NCI-H748 (cell line): ENCODE measurements around the gene DNAH5.

Source experiments
- DNase-seq: peaks from one replicate; lab custom pipeline; 2025; ENCODE audit not compliant: unreplicated experiment; lab: John Stamatoyannopoulos, UW

DNAH5 gene

GRCh38 chr5:13945271-13945670, 783 bp upstream of the DNAH5 start:
- no peak for DNase-seq

- peak; percentile 64 for DNase-seq
Measured at GRCh38 chr5:13943676-13944075, 812 bp downstream of the DNAH5 start.

GRCh38 chr5:13941468-13941867, 3.0 kb downstream of the DNAH5 start:
- DNase-seq = no peak

GRCh38 chr5:13939638-13940037, 4.8 kb downstream of the DNAH5 start:
- peak; percentile 82 for DNase-seq

- no peak for DNase-seq
Measured at GRCh38 chr5:13934921-13935320, 9.6 kb downstream of the DNAH5 start.

DNA sequence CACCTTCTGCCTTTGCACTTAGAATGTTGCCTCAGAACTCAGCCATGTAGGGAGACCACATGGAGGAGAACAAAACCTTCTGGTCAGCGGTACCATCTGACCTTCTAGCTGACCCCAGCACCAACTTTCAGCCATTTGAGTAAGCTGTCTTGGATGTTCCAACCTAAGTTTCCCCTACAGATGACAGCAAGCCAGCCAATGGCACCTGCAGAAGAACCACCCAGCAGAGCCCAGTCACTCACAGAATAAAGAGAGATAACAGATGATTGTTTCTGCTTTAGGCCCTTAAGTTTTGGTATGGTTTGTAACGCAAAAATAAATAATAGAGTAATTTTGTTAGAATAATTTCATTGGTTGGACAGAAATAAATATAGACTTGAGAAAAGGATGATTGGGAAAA, 10.4 kb downstream of the DNAH5 start:
- no peak for DNase-seq

- DNase-seq = no peak
Measured at GRCh38 chr5:13932561-13932960, 11.9 kb downstream of the DNAH5 start.

DNA sequence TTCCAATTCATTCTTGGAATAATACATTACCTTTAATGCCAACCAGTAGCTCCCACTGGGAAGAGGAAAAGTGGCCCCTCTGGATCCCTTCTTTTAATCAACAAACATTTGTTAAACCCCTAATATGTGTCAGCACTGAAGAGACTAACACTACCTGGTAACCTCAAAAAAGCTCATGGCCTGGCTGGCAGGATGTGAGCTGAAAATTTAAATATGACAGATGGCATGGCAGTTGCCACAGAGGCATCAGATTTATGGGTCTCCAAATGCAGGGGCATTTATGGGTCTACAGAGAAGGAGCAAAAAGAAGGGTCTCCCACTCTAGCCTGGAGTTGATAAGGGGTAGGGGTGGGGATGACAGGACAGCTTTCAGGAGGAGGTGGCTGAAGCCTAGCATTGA, 12.5 kb downstream of the DNAH5 start:
- DNase-seq = no peak

DNA sequence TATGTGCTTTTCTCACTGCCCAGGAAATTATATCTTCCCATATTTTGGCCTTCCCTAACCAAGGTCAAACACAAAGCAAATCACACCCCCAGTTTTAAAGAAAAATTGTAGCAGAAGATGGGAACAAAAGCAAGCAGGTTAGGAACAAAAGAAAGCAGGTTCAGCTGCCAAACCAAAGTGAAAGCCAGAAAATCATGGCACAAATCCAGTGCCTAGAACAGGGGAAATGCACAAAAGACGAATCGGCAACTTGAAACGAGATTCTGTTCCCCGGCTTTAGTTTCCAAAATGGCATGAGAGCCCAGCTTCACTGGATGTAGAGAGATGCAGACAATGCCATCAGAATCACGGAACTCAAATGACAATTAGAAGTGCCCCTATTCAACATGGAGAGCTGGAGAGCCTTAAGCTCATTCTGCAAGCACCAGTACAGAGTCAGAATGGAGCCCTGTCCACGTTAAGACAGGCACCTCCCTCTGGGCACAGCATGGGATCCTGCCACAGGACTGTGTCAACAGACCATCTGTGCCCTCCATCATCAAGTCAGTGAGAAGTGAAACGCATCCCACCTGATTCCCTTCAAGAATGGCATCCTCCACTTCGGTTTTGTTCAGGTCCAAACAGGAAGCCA, 13.8 kb downstream of the DNAH5 start:
- DNase-seq = peak; percentile 69

- no peak for DNase-seq
Measured at GRCh38 chr5:13926731-13927130, 17.8 kb downstream of the DNAH5 start.

DNA sequence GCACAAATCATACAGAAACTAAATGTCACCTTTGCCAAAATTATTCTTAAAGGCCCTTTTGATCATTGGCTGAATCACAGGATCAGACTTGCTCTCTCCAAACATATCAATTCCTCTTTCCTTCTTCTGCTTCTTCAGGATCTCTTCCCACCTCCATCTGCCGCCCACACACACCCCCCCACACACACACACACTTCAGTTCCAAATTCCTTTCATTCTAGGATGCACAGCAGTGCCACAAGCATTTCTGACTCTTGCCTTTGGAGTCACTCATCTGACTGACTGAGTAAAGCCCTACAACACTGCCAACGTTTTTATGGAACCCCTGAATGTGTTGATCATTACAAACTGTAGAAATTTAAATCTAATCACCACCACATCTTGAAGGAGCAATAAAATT, 22.9 kb downstream of the DNAH5 start:
- no peak for DNase-seq

DNA sequence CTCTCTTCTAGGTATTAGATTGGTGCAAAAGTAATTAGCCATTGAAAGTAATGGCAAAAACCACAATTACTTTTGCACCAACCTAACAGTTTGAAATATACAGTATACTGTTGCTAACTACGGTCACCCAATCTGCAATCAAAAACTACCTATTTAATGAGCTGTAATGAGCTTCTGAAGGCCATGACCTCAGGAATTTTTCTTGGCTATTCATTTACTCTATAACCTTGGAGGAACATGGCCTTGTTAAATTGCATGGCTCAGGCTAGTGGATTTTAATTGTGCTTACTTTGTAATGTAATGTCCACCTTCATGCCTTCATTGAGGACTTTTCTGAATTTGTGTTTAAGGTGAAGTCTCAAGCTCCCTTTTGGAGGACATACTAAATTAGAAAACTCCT, 24.7 kb downstream of the DNAH5 start:
- no peak for DNase-seq

DNA sequence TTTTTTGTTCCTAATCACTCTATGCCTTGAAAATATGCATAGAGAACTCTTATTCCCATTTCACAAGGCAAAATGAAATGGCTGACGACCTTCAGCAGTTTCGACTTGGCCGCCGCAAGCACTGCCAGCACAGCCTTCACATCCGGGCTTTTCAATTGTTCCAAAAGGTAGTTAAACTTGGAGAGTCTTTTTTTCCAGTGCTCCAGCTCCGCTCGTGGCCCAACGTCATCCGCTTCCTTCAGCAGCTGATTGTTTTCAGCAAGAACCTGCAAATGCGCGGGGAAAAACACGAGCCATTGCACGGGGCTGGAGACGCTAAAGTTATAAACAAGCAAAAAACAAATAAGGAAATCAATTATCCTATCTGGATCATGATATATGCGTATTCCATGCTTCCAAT, 25.4 kb downstream of the DNAH5 start:
- DNase-seq = no peak

GRCh38 chr5:13917061-13917460, 27.4 kb downstream of the DNAH5 start:
- no peak for DNase-seq

- DNase-seq = no peak
Measured at GRCh38 chr5:13913962-13914361, 30.5 kb downstream of the DNAH5 start.

- DNase-seq = no peak
Measured at GRCh38 chr5:13910637-13911288, 33.7 kb downstream of the DNAH5 start.

- no peak for DNase-seq
Measured at GRCh38 chr5:13910201-13910600, 34.3 kb downstream of the DNAH5 start.

- no peak for DNase-seq
Measured at GRCh38 chr5:13909271-13909670, 35.2 kb downstream of the DNAH5 start.

GRCh38 chr5:13898569-13898968, 45.9 kb downstream of the DNAH5 start:
- DNase-seq = no peak

DNA sequence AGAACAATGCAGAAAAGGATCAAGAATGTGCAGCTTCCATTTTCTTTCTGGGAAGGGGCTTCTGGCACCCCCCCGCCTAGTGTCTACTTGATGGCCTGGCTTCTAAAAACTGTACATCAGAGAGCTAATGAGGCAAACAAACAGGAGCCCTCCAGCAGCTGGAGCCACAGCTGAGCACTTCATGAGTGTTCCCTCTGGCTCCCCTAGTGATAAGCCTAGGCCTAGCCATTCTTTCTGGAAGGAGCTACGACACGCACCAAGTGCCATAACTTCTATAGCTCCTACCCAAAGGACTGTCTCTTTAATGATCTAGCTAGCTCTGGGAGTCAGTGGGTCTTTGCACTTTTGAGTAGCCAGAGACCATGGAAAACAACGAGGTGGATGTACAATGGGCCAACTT, 66.1 kb downstream of the DNAH5 start:
- DNase-seq = peak; percentile 43

DNA sequence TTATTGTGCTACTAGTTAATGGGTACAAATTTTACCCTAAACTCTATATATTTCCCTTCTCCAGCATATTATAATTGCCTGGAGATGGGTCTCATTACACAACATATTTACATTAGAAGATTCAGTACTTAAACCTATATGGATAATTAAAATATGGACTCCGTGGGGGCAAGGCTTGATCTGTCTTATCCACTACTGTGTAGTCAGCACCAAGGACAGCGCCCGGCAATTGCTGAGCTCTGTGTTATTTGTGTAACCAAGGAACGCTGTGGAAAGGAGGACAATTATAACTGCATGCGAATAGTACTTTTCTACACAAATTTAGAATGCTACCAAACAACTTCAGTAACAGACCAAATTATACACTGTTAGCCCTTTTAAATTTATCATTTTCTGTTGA, 77.7 kb downstream of the DNAH5 start:
- no peak for DNase-seq

GRCh38 chr5:13865312-13865711, 79.2 kb downstream of the DNAH5 start:
- peak; percentile 79 for DNase-seq

GRCh38 chr5:13860146-13860545, 84.3 kb downstream of the DNAH5 start:
- DNase-seq = peak; percentile 74
